Mesothelial cell of epicardium (in vitro differentiated cells): ENCODE data around the gene TOP1. TPM values are rescaled to one million over a fixed set of nuclear protein-coding genes. Genes with fewer than 3 reads are reported as not detected.
"Not testable (repeated sequence)": the region's sequence is repeated elsewhere in the genome, so short reads cannot be mapped to it uniquely, and the experiment has no call there.

ENCODE experiments used
- DNase-seq, 2 experiments: peaks; one replicate each; pipeline ENCODE4 v3.0.0; 2021; ENCODE audit warnings: low spot score in 2 of 2; ENCODE audit not compliant: unreplicated experiment in 2 of 2
- H3K27ac Mint-ChIP-seq: 2 replicates; pipeline ENCODE4 v1.8.0; 2021; ENCODE audit warnings: mixed read lengths
- H3K27me3 Mint-ChIP-seq: 2 replicates; pipeline ENCODE4 v1.8.0; 2021; ENCODE audit warnings: low read depth, mixed read lengths
- H3K36me3 Mint-ChIP-seq: 2 replicates; pipeline ENCODE4 v1.8.0; 2021; ENCODE audit warnings: mixed read lengths
- H3K4me1 Mint-ChIP-seq: 2 replicates; pipeline ENCODE4 v1.8.0; 2021; ENCODE audit warnings: mixed read lengths
- H3K4me3 Mint-ChIP-seq: 2 replicates; pipeline ENCODE4 v1.8.0; 2021; ENCODE audit warnings: mild to moderate bottlenecking, moderate library complexity, mixed read lengths
- H3K9me3 Mint-ChIP-seq: 2 replicates; pipeline ENCODE4 v1.8.0; 2021; ENCODE audit warnings: mixed read lengths
- total RNA-seq: library from RNA; stranded (reverse); gene quantifications from 3 replicates; pipeline ENCODE4 v1.2.1, GENCODE V29; 2021
- TF ChIP-seq, protein P1 (sequence below): fragments of 200-600 bp; sonication (generic); IDR thresholded peaks from one replicate; pipeline ENCODE4 v1.5.0; 2021; ENCODE audit warnings: antibody characterized with exemption; ENCODE audit not compliant: unreplicated experiment

Gene TOP1
- total RNA-seq, 1 donor from 2014 or later = 76.7 TPM

DNA sequence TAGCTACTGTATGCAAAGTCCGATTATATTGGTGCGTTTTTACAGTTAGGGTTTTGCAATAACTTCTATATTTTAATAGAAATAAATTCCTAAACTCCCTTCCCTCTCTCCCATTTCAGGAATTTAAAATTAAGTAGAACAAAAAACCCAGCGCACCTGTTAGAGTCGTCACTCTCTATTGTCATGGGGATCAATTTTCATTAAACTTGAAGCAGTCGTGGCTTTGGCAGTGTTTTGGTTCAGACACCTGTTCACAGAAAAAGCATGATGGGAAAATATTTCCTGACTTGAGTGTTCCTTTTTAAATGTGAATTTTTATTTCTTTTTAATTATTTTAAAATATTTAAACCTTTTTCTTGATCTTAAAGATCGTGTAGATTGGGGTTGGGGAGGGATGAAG is 95.0 kb downstream of the TOP1 start:
- H3K36me3 Mint-ChIP-seq = peaks cover 42% of the 10 kb centered on the region

DNA sequence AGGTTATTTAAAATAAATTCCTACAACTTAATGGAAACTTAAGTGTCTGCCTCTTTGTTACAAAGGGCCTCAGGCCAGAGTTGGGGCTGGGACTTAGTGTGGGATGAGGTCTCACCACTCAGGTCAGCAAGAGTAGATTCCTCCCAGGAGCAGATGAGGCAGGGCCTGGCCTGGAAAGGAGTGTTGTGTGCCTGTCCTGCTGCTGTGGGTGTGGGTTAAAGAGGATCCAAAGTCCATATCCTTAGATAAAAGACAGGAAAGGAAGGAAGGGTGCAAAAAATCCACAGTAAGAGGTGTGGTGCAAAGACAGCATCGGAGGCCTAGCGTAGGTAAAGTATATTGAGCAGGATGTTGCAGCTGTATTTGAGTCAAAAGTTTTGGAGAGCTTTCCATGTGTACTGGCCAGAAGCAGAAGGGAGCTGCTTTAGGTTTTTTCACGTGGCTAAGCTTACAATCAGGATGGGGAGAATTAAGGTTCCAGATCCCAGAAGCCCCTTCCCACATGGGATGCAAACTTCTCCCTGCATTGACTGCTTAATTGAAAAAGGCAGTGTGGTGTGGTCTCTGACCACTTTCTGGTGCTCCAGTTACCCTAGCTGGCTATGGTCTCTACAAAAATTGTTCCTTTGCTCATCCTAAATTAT is 96.0 kb downstream of the TOP1 start:
- H3K4me1 Mint-ChIP-seq = no peaks in the 10 kb centered on the region
- DNase-seq = no peak
- no peak overlapping the region for H3K4me3 Mint-ChIP-seq
- TF ChIP-seq, protein P1, sequence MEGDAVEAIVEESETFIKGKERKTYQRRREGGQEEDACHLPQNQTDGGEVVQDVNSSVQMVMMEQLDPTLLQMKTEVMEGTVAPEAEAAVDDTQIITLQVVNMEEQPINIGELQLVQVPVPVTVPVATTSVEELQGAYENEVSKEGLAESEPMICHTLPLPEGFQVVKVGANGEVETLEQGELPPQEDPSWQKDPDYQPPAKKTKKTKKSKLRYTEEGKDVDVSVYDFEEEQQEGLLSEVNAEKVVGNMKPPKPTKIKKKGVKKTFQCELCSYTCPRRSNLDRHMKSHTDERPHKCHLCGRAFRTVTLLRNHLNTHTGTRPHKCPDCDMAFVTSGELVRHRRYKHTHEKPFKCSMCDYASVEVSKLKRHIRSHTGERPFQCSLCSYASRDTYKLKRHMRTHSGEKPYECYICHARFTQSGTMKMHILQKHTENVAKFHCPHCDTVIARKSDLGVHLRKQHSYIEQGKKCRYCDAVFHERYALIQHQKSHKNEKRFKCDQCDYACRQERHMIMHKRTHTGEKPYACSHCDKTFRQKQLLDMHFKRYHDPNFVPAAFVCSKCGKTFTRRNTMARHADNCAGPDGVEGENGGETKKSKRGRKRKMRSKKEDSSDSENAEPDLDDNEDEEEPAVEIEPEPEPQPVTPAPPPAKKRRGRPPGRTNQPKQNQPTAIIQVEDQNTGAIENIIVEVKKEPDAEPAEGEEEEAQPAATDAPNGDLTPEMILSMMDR = no peak
- H3K36me3 Mint-ChIP-seq = peaks cover 43% of the 10 kb centered on the region
- H3K27me3 Mint-ChIP-seq = no peaks in the 10 kb centered on the region
- no peak overlapping the region for H3K27ac Mint-ChIP-seq
- no peaks in the 10 kb centered on the region for H3K9me3 Mint-ChIP-seq

More for the DNA sequence above, 95.0 kb downstream of the TOP1 start:
- Mint-ChIP-seq H3K27ac (no peak overlapping the region), H3K9me3 (no peaks in the 10 kb centered on the region), H3K4me3 (no peak overlapping the region), H3K27me3 (no peaks in the 10 kb centered on the region), H3K4me1 (no peaks in the 10 kb centered on the region)
- DNase-seq = no peak
- TF ChIP-seq, protein P1 = no peak

DNA sequence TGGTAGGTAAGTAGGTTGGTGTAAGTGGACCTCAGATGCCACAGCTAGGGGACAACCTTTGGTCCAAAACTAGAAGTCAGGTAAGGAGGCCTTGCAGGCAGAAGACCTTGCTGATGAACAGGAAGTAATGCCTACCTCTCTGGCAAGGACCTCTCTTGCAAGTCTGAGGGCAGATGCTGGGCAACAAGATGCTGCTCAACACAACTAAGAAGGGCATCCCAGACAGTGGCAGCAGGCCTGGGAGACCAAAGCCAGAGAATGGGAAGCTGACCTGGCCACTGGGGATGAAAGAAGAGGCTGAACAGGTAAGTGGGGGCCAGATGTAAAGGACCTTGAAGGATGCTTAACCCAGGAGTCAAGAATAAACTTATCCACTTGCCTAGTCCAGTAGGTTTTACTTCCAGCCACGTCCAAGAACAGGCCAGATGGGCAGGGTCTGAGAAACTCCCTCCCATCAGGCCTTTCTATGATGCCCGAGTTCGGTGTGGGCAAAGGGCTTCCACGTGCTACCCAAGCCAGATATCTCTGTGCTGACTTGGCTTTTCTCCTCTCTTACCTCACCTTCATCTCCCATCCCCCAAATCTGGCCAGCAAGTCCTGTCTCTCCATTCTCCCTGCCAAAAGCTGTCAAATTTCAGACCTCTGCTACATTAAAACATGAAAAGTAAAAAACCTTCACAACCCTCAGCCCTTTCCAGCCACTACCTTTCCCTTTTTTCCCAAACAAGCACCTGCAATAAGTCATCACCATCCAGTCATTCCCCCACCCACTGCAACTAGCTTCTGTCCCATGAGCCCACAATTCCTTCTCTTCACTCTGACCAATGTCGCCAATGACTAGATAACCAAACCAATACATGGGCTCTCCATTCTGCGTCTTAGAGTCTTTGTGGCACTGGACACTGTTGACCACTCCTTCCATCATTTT is 97.2 kb downstream of the TOP1 start:
- Mint-ChIP-seq H3K4me3 (no peak overlapping the region), H3K27me3 (no peaks in the 10 kb centered on the region), H3K9me3 (no peaks in the 10 kb centered on the region), H3K4me1 (no peaks in the 10 kb centered on the region), H3K36me3 (peaks cover 41% of the 10 kb centered on the region), H3K27ac (no peak overlapping the region)
- no peak for DNase-seq
- TF ChIP-seq, protein P1 = no peak

DNA sequence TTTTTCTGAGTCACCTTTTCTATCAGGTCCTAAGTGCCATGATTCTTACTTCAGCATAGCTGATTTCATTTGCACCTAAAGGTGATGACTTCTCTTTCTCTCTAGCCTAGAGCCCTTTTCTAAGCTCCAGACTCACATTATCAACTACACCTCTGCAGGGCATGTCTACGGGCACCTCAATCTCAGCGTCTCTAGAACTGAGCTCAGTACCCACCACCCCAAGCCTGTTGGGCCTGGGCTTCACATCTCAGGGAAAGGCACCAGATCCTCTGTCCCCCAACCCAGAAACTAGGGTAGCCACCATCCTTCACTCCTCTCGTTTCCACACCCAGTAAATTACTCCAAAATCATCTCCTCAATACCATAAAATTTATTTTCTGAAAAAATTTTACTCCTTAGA is 98.1 kb downstream of the TOP1 start:
- H3K9me3 Mint-ChIP-seq = no peaks in the 10 kb centered on the region
- no peak overlapping the region for H3K4me3 Mint-ChIP-seq
- H3K36me3 Mint-ChIP-seq = peaks cover 38% of the 10 kb centered on the region
- TF ChIP-seq, protein P1 = no peak
- H3K4me1 Mint-ChIP-seq = no peaks in the 10 kb centered on the region
- no peaks in the 10 kb centered on the region for H3K27me3 Mint-ChIP-seq
- no peak for DNase-seq
- peak overlapping the region; percentile 1 for H3K27ac Mint-ChIP-seq

DNA sequence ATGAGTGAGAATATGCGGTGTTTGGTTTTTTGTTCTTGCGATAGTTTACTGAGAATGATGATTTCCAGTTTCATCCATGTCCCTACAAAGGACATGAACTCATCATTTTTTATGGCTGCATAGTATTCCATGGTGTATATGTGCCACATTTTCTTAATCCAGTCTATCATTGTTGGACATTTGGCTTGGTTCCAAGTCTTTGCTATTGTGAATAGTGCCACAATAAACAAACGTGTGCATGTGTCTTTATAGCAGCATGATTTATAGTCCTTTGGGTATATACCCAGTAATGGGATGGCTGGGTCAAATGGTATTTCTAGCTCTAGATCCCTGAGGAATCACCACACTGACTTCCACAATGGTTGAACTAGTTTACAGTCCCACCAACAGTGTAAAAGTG is 99.7 kb downstream of the TOP1 start:
- not testable (repeated sequence) for H3K4me1 Mint-ChIP-seq, H3K27me3 Mint-ChIP-seq, DNase-seq, H3K4me3 Mint-ChIP-seq, H3K9me3 Mint-ChIP-seq, H3K27ac Mint-ChIP-seq
- peaks cover 33% of the 10 kb centered on the region for H3K36me3 Mint-ChIP-seq
